HL-60 (cell line): ENCODE measurements around the gene MRAS.

Source experiments
- DNase-seq, 2 experiments: peaks; one replicate each; pipeline ENCODE4 v3.0.0-alpha.2; 2010 to 2020; ENCODE audit warnings: low read depth in 1 of 2, low spot score in 1 of 2
- H3K27ac ChIP-seq: fragments of 250-450 bp; sonication (Bioruptor Pico); replicated peaks from 2 replicates; pipeline ENCODE4 v1.5.1; 2020; ENCODE audit warnings: mild to moderate bottlenecking, moderate library complexity
- H3K27me3 ChIP-seq: fragments of 250-450 bp; sonication (Bioruptor Pico); 2 replicates; pipeline ENCODE4 v1.5.1; 2021; ENCODE audit warnings: mild to moderate bottlenecking, moderate library complexity; ENCODE audit not compliant: insufficient read depth, poor library complexity, severe bottlenecking
- H3K4me3 ChIP-seq: replicated peaks from 2 replicates; pipeline ENCODE4 v1.5.1; 2011; ENCODE audit warnings: mild to moderate bottlenecking, control low read depth, low read length; ENCODE audit not compliant: insufficient read depth
- CTCF ChIP-seq: IDR thresholded peaks from one replicate; pipeline ENCODE4 v1.5.1; 2011; ENCODE audit warnings: low read length, control low read depth, inconsistent platforms; ENCODE audit not compliant: insufficient read depth
- GABPA ChIP-seq: IDR thresholded peaks from 2 replicates; pipeline ENCODE4 v1.6.1; 2012; ENCODE audit warnings: low read depth
- POLR2AphosphoS5 ChIP-seq: IDR thresholded peaks from 2 replicates; pipeline ENCODE4 v1.6.1; 2012; ENCODE audit warnings: low read depth
- REST ChIP-seq: IDR thresholded peaks from 2 replicates; pipeline ENCODE4 v1.6.1; 2012; ENCODE audit warnings: low read depth; ENCODE audit not compliant: insufficient replicate concordance
- SPI1 ChIP-seq: IDR thresholded peaks from 2 replicates; pipeline ENCODE4 v1.6.1; 2012; ENCODE audit warnings: low read depth, mild to moderate bottlenecking, borderline replicate concordance

The MRAS gene

GRCh38 chr3:138394686-138395085, 46.3 kb downstream of the MRAS start:
- TF ChIP-seq POLR2AphosphoS5 (no peak), CTCF (no peak), REST (no peak), GABPA (no peak)
- no peaks in the 10 kb centered on the region for H3K27me3 ChIP-seq
- no peak for DNase-seq
- H3K4me3 ChIP-seq = no peak overlapping the region
- H3K27ac ChIP-seq = no peak overlapping the region

DNA sequence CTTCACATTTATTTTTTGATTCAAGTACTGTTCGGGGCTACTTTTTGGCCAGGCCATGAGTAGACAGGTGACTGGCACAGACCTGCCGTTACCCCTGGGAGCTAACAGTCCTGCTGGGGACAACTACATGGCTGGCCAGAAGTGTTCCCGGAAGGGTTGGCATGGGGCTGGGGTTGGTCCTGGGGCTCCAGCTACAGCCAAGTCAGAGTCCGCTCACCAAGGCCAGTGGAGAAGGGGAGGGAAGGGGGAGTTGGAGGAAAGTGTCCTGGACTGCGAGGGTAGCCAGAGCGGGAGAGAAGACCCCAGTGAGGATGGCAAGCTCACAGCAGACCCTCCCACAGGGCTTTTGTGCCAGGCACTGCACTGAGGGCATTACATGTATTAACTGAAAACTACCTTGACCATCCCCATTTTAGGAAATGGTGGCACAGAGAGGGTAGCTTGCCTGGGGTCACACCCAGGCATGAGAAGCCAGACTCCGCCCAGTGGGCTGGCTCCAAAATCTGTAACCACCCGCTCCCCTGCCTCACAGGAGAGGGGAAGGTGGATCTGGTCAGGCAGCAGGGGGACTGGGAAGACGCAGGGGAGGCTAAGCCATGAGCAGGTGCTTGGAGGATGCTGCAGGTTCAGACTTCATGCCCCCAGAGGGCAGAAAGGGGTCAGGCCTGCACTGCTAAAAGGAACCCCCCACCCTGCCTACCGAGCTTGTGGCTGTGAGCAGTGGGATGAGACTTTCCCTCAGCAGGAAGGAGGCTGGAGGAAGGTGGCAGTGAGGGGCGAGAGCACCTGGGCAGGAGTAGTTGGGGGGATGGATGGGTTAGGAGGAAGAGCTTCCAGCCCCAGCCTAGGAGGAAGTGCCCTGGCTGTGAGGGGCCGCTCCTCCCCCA, 47.7 kb downstream of the MRAS start:
- Histone ChIP-seq H3K27ac (no peak overlapping the region), H3K4me3 (no peak overlapping the region), H3K27me3 (no peaks in the 10 kb centered on the region)
- TF ChIP-seq CTCF (no peak), GABPA (no peak)
- no peak for DNase-seq

DNA sequence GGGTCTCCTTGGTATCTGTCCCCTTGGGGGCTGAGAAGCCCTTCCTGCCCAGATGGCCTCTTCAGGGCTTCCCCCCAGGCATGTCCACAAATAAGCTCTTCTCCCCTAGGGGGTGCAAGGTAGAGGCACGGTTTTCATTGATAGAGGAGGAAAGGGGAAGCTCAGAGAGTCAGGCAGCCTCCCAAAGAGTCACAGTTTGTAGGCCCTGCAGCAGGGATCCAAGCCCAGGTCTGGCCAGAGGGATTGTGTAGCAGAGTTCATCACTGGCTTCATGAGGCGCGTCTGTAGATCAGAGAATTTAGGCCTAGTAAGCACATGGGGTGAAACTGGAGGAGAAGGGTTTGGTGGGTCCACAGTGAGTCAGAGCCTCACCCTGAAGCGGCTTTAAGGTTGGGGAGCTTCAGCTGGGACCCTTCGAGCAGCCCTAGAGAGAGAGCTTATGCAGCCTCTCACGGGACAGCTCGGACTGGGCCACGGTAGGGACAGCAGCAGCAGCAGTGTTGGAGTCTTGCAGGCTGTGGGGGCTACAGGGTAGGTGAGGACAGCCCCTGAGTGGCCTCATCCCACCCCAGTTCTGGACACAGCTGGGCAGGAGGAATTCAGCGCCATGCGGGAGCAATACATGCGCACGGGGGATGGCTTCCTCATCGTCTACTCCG, 48.5 kb downstream of the MRAS start:
- no peak overlapping the region for H3K4me3 ChIP-seq
- TF ChIP-seq SPI1 (no peak), POLR2AphosphoS5 (no peak), GABPA (no peak), REST (no peak), CTCF (no peak)
- no peak overlapping the region for H3K27ac ChIP-seq
- H3K27me3 ChIP-seq = no peaks in the 10 kb centered on the region
- DNase-seq = no peak
